ENCODE data around the gene ASNS.

The ASNS gene

GRCh38 chr7:97868314-97868713 is 3.9 kb downstream of the ASNS start:
- no peaks in the 10 kb centered on the region for H4K20me1 ChIP-seq (ENCODE audit: insufficient read depth, low read length)
- no peaks in the 10 kb centered on the region for H3K27me3 ChIP-seq (ENCODE audit: insufficient read depth, low read length)
- H3K9ac ChIP-seq (ENCODE audit: low read length), result no peak overlapping the region
- TF ChIP-seq EZH2 (IDR thresholded peaks at IDR 0.05; ENCODE audit: borderline replicate concordance, low read length) (no peak), CTCF (IDR thresholded peaks at IDR 0.05; ENCODE audit: low read length) (no peak)
- H3K4me1 ChIP-seq (ENCODE audit: insufficient read depth, low read length, severe bottlenecking), result peaks cover 21% of the 10 kb centered on the region
- no peak overlapping the region for H3K27ac ChIP-seq (ENCODE audit: low read depth, low read length, poor library complexity, severe bottlenecking)
- no peak overlapping the region for H2AFZ ChIP-seq (ENCODE audit: low read length)
- H3K4me3 ChIP-seq (ENCODE audit: low read depth, low read length, poor library complexity, severe bottlenecking), result no peak overlapping the region
- no peaks in the 10 kb centered on the region for H3K9me3 ChIP-seq (ENCODE audit: low read length)
- no peaks in the 10 kb centered on the region for H3F3A ChIP-seq (ENCODE audit: insufficient read depth, low read length)
- H3K79me2 ChIP-seq (ENCODE audit: insufficient read depth, low read length), result peaks cover 8% of the 10 kb centered on the region
- peaks cover 48% of the 10 kb centered on the region for H3K36me3 ChIP-seq (ENCODE audit: insufficient read depth, low read length)
- H3K9me2 ChIP-seq (ENCODE audit: low read depth, low read length), result no peaks in the 10 kb centered on the region
- no peak overlapping the region for H3K4me2 ChIP-seq (ENCODE audit: low read length)

- H3K4me1 ChIP-seq (ENCODE audit: insufficient read depth, low read length, severe bottlenecking), result no peaks in the 10 kb centered on the region
- H3K4me2 ChIP-seq (ENCODE audit: low read length), result no peak overlapping the region
- no peak for TF ChIP-seq CTCF (IDR thresholded peaks at IDR 0.05; ENCODE audit: low read length)
- TF ChIP-seq EZH2 (IDR thresholded peaks at IDR 0.05; ENCODE audit: borderline replicate concordance, low read length), result no peak
- H3K9me2 ChIP-seq (ENCODE audit: low read depth, low read length), result no peaks in the 10 kb centered on the region
- H3K27me3 ChIP-seq (ENCODE audit: insufficient read depth, low read length), result no peaks in the 10 kb centered on the region
- H2AFZ ChIP-seq (ENCODE audit: low read length), result no peak overlapping the region
- H4K20me1 ChIP-seq (ENCODE audit: insufficient read depth, low read length), result no peaks in the 10 kb centered on the region
- H3K4me3 ChIP-seq (ENCODE audit: low read depth, low read length, poor library complexity, severe bottlenecking), result no peak overlapping the region
- no peaks in the 10 kb centered on the region for H3F3A ChIP-seq (ENCODE audit: insufficient read depth, low read length)
- no peaks in the 10 kb centered on the region for H3K79me2 ChIP-seq (ENCODE audit: insufficient read depth, low read length)
- no peak overlapping the region for H3K9ac ChIP-seq (ENCODE audit: low read length)
- H3K9me3 ChIP-seq (ENCODE audit: low read length), result no peaks in the 10 kb centered on the region
- no peak overlapping the region for H3K27ac ChIP-seq (ENCODE audit: low read depth, low read length, poor library complexity, severe bottlenecking)
- peaks cover 75% of the 10 kb centered on the region for H3K36me3 ChIP-seq (ENCODE audit: insufficient read depth, low read length)
These were observed 7.1 kb downstream of the ASNS start for GRCh38 chr7:97865104-97865503.

GRCh38 chr7:97859606-97860204 is 12.5 kb downstream of the ASNS start:
- H3K27me3 ChIP-seq (ENCODE audit: insufficient read depth, low read length), result no peaks in the 10 kb centered on the region
- H3K36me3 ChIP-seq (ENCODE audit: insufficient read depth, low read length), result peaks cover 81% of the 10 kb centered on the region
- no peak overlapping the region for H3K9ac ChIP-seq (ENCODE audit: low read length)
- H3K4me2 ChIP-seq (ENCODE audit: low read length), result no peak overlapping the region
- TF ChIP-seq EZH2 (IDR thresholded peaks at IDR 0.05; ENCODE audit: borderline replicate concordance, low read length) (no peak), CTCF (IDR thresholded peaks at IDR 0.05; ENCODE audit: low read length) (no peak)
- no peaks in the 10 kb centered on the region for H3F3A ChIP-seq (ENCODE audit: insufficient read depth, low read length)
- H3K4me3 ChIP-seq (ENCODE audit: low read depth, low read length, poor library complexity, severe bottlenecking), result no peak overlapping the region
- H3K4me1 ChIP-seq (ENCODE audit: insufficient read depth, low read length, severe bottlenecking), result no peaks in the 10 kb centered on the region
- H3K9me3 ChIP-seq (ENCODE audit: low read length), result no peaks in the 10 kb centered on the region
- H3K27ac ChIP-seq (ENCODE audit: low read depth, low read length, poor library complexity, severe bottlenecking), result no peak overlapping the region
- no peaks in the 10 kb centered on the region for H4K20me1 ChIP-seq (ENCODE audit: insufficient read depth, low read length)
- H3K79me2 ChIP-seq (ENCODE audit: insufficient read depth, low read length), result no peaks in the 10 kb centered on the region
- no peaks in the 10 kb centered on the region for H3K9me2 ChIP-seq (ENCODE audit: low read depth, low read length)
- no peak overlapping the region for H2AFZ ChIP-seq (ENCODE audit: low read length)

All from OCI-LY1 (cell line).